Left lung (tissue), 10 donors: Measurements from ENCODE around the gene ALKBH3. TPM values are rescaled to one million over a fixed set of nuclear protein-coding genes. Genes with fewer than 3 reads are reported as not detected.

Experiments
- ATAC-seq: fragments of 200-7000 bp; cut with Tn5 transposase; one replicate; pipeline ENCODE4 v1.9.1; 2020; ENCODE audit warnings: moderate library complexity
- DNase-seq, 4 donors: peaks; one replicate each; pipeline ENCODE4 v3.0.0-alpha.2; 2013 to 2020
- H3K27ac ChIP-seq, 2 donors: fragments of 200-600 bp; sonication (generic) in 1 of 2; one replicate each; pipeline versions ENCODE4 v1.5.0 to v1.8.0; 2020 to 2021
- H3K27me3 ChIP-seq, 2 donors: fragments of 200-600 bp; sonication (generic) in 1 of 2; one replicate each; pipeline versions ENCODE4 v1.5.0 to v1.8.0; 2020 to 2021
- H3K36me3 ChIP-seq, 2 donors: fragments of 200-600 bp; sonication (generic) in 1 of 2; one replicate each; pipeline versions ENCODE4 v1.5.0 to v1.8.0; 2020 to 2021
- H3K4me1 ChIP-seq, 2 donors: fragments of 200-600 bp; one replicate each; pipeline ENCODE4 v1.8.0; 2021
- H3K4me3 ChIP-seq, 2 donors: fragments of 200-600 bp; sonication (generic) in 1 of 2; one replicate each; pipeline versions ENCODE4 v1.5.0 to v1.8.0; 2020 to 2021; ENCODE audit warnings: mild to moderate bottlenecking in 1 of 2
- H3K9me3 ChIP-seq, 2 donors: fragments of 200-600 bp; sonication (generic) in 1 of 2; one replicate each; pipeline versions ENCODE4 v1.5.0 to v1.8.0; 2020 to 2021
- CTCF ChIP-seq, 2 donors: fragments of 200-600 bp; sonication (generic) in 1 of 2; IDR thresholded peaks; one replicate each; pipeline versions ENCODE4 v1.5.0 to v1.8.0; 2021; ENCODE audit warnings: antibody characterized with exemption in 2 of 2
- intact Hi-C, 2 donors: fragments of 100-400 bp; cut with DNase I; formaldehyde crosslinking; loops; one replicate each; pipeline versions ENCODE4 v1.11.2 to v1.14.2; 2022
- polyA plus RNA-seq, 6 donors: library from polyadenylated mRNA; unstranded; fragments of 120-200 nt; gene quantifications; one replicate each; pipeline ENCODE4 v1.2.1, GENCODE V29; 2013; ENCODE audit not compliant: insufficient read length in 6 of 6
- total RNA-seq, 2 donors: library from RNA; stranded (reverse); fragmentation: NEBNext Ultra II Directional; extraction: Animal tissue kit (Norgen Biotek cat#: 25700); gene quantifications; one replicate each; pipeline ENCODE4 v1.2.1, GENCODE V29; 2021
- donor health status: DM: no; HTN: yes; CAD: no.
- donor health status: DM: no; HTN: no; CAD: no.

ALKBH3 gene
- total and polyA plus RNA-seq, 8 donors, result 28.8 to 43.3 (median 40.1) TPM

GRCh38 chr11:43941257-43941994, 60.8 kb downstream of the ALKBH3 start:
- Histone ChIP-seq H3K4me1 (peaks cover 3 to 36% of the 10 kb centered on the region in 2 donors), H3K27ac (peak overlapping the region in 1 of 2 donors; percentile 73), H3K4me3 (peak overlapping the region in 1 of 2 donors; percentile 54), H3K9me3 (no peaks in the 10 kb centered on the region), H3K36me3 (no peaks in the 10 kb centered on the region), H3K27me3 (peaks cover 0 to 52% of the 10 kb centered on the region in 2 donors)
- no peak for ATAC-seq
- no peak for DNase-seq
- no peak for TF ChIP-seq CTCF (IDR thresholded peaks at IDR 0.05)
- intact Hi-C loops, result loop anchor here in 1 of 2 donors (10.0 kb wide), 1 partner anchor 47 kb away; no protein-coding TSS in a partner anchor

GRCh38 chr11:43942662-43943371, 62.2 kb downstream of the ALKBH3 start:
- H3K27me3 ChIP-seq, result peaks cover 0 to 52% of the 10 kb centered on the region in 2 donors
- peaks cover 3 to 36% of the 10 kb centered on the region in 2 donors for H3K4me1 ChIP-seq
- ATAC-seq (peak; percentile 3), DNase-seq (peak in 3 of 4 donors; percentile 65 to 77 (median 71))
- H3K36me3 ChIP-seq, result no peaks in the 10 kb centered on the region
- no peak for TF ChIP-seq CTCF (IDR thresholded peaks at IDR 0.05)
- intact Hi-C loops, result loop anchor here in 1 of 2 donors (10.0 kb wide), 1 partner anchor 48 kb away; no protein-coding TSS in a partner anchor
- no peaks in the 10 kb centered on the region for H3K9me3 ChIP-seq
- H3K27ac ChIP-seq, result peak overlapping the region; percentile 73 to 90
- peak overlapping the region; percentile 53 to 54 for H3K4me3 ChIP-seq

GRCh38 chr11:43943372-43943930, 62.8 kb downstream of the ALKBH3 start:
- DNase-seq (peak in 1 of 4 donors; percentile 43), ATAC-seq (no peak)
- peaks cover 0 to 52% of the 10 kb centered on the region in 2 donors for H3K27me3 ChIP-seq
- no peaks in the 10 kb centered on the region for H3K36me3 ChIP-seq
- TF ChIP-seq CTCF (IDR thresholded peaks at IDR 0.05), result no peak
- H3K27ac ChIP-seq, result peak overlapping the region; percentile 73 to 90
- peaks cover 3 to 36% of the 10 kb centered on the region in 2 donors for H3K4me1 ChIP-seq
- no peaks in the 10 kb centered on the region for H3K9me3 ChIP-seq
- intact Hi-C loops, result loop anchor here in 1 of 2 donors (10.0 kb wide), 1 partner anchor 49 kb away; no protein-coding TSS in a partner anchor
- H3K4me3 ChIP-seq, result peak overlapping the region; percentile 53 to 54

- Histone ChIP-seq H3K4me1 (peaks cover 3 to 36% of the 10 kb centered on the region in 2 donors), H3K27me3 (peaks cover 0 to 52% of the 10 kb centered on the region in 2 donors), H3K4me3 (peak overlapping the region; percentile 53 to 54), H3K27ac (peak overlapping the region; percentile 73 to 90), H3K9me3 (no peaks in the 10 kb centered on the region), H3K36me3 (no peaks in the 10 kb centered on the region)
- DNase-seq, result no peak
- TF ChIP-seq CTCF (IDR thresholded peaks at IDR 0.05), result no peak
- ATAC-seq, result peak; percentile 49
- intact Hi-C loops, result loop anchor here in 1 of 2 donors (10.0 kb wide), 1 partner anchor 49 kb away; no protein-coding TSS in a partner anchor
These were observed 63.5 kb downstream of the ALKBH3 start for GRCh38 chr11:43943931-43944751.
